ENCODE results near the gene UPK2.
A peak's percentile ranks its signal among the peaks of the same experiment; 100 is the strongest.

UPK2 gene

DNA sequence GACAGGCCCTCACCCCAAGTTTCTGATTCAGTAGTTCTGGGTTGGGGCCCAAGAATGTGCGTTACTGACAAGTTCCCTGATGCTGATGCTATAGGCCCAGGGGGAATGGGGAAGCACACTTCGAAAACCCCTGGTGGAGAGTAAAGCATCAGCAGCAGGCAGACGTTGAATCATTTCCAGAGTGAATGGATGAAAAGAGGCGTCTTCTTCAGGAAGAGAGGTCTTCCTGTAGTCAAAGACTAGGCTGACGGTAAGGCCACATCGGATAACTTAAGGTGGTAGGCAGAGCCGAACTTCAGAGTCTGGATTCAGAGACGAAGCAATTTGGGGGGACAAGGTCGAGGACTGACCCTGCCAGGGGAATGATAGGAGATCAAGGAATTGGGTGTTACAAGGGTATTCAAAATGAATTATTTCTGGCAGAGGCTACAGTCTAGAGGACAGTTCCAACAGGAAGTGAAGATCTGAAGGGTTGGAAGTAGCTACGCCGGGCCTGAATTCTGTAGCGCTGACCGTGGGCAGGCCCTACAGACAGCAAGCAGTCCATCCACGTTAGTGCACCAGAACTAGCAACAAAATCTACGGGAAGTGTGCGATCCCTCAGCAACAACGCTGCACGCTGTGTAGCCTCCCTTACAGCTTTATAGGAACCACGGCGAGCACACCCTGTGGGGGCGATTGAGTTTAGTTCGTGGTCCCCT is 41.0 kb downstream of the UPK2 start:
- DNase-seq = peak; percentile 4

DNA sequence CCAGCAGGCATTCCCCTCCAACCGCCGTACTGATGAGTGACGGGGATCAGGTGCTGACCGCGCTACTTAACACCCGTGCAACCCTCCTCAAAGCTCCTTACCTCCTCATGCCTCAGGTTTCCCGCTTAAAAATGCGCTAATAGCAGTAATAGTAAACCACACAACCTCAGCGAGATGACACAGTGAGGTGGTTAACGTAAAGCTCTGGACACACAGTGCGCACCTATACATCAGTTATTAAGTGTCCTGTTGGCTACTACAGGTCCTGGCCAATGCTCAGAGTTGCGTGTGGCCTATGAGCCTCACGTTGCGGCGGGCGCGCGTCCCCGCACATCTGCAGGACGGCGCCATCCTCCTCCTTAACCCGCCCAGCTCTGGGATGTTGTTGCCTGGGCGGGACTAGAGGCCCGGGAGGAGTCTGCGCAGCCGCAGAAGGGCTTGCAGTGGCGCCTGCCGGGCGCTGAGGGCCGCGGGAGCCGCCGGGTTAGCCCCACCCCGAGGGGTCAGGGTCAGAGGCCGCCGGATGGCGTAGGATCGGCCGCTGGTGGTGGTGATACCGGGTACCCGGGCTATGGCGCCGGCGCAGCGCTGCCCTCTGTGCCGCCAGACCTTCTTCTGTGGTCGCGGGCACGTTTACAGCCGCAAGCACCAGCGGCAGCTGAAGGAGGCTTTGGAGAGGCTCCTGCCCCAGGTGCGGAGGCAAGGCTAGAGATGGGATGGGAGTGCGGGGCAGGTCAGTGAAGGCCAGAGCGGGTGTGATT is 41.7 kb downstream of the UPK2 start, which contains the start of gene CENATAC:
Gene CENATAC, plus strand, starts transcription at position 512 of the 761 bp plus-strand sequence. Its CDS starts 60 bp downstream, at position 572.
- peak; percentile 95 for DNase-seq

DNA sequence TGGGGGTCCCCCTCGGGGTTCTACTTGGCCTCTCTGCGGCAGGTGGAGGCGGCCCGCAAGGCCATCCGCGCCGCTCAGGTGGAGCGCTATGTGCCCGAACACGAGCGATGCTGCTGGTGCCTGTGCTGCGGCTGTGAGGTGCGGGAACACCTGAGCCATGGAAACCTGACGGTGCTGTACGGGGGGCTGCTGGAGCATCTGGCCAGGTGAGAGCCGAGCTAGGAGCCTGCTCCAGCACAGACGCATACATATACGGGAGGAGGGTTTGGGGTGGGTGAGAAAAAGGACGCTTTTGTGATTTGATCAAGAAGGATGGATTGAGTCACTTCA is 42.3 kb downstream of the UPK2 start:
- no peak for DNase-seq

DNA sequence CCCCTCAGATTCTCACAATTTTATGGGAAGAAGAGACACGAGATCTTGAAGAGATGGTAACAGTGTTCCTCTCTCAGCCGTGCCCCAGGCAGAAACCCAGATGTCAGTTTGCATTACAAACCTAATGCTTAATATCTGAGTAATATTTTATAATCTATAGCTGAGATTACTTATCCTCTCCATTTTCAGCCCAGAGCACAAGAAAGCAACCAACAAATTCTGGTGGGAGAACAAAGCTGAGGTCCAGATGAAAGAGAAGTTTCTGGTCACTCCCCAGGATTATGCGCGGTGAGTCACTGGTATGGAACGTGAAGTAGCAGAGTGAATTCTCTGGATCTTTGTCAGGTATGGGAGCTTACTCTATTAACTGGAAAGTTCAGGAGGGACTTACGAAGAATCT is 42.7 kb downstream of the UPK2 start:
- no peak for DNase-seq

DNA sequence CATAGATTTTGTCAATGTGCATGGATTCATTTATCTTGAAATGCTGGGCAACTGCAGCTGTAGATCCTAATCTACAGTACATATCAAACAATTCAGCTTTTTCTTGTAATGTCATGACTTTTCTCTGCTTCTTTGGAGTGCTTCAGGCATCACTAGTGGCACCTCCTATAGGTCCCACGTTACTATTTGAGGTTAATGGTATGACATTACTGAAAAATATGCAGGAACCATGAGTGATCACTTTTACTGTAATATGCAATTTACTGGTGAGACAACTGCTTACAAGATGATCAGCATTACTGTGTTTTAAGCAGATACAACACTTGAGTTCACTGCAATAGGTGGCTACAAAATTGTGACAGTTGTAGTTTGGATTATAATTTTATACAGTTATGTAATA is 44.8 kb downstream of the UPK2 start:
- no peak for DNase-seq

DNA sequence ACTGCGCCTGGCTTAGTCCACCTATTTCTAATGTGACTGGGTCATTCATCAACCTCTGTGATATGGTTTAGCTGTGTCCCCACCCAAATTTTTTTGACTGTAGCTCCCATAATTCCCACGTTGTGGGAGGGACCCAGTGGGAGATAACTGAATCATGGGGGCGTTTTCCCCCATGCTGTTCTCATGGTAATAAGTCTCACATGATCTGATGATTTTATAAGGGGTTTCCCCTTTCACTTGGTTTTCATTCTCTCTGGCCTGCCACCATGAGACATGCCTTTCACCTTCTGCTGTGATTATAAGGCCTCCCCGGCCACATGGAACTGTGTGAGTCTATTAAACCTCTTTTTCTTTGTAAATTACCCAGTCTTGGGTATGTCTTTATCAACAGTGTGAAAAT is 50.6 kb downstream of the UPK2 start:
- no peak for DNase-seq

Data from T-helper 9 cell (primary cell).